Parietal lobe (tissue), 2 donors: ENCODE measurements around the gene LTA. TPM values are rescaled to one million over a fixed set of nuclear protein-coding genes. Genes with fewer than 3 reads are reported as not detected.

Source experiments
- small RNA-seq: library from RNA; depleted of rRNA; stranded (forward); fragments of <200 nt; gene quantifications from one replicate; pipeline ENCODE3, GENCODE V24; 2014; ENCODE audit warnings: low replicate concordance
- total RNA-seq: library from RNA; depleted of rRNA; stranded (reverse); fragments of >200 nt; gene quantifications from one replicate; pipeline ENCODE4 v1.2.3, GENCODE V29; 2014

LTA gene, protein sequence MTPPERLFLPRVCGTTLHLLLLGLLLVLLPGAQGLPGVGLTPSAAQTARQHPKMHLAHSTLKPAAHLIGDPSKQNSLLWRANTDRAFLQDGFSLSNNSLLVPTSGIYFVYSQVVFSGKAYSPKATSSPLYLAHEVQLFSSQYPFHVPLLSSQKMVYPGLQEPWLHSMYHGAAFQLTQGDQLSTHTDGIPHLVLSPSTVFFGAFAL
- not detected for total RNA-seq

DNA sequence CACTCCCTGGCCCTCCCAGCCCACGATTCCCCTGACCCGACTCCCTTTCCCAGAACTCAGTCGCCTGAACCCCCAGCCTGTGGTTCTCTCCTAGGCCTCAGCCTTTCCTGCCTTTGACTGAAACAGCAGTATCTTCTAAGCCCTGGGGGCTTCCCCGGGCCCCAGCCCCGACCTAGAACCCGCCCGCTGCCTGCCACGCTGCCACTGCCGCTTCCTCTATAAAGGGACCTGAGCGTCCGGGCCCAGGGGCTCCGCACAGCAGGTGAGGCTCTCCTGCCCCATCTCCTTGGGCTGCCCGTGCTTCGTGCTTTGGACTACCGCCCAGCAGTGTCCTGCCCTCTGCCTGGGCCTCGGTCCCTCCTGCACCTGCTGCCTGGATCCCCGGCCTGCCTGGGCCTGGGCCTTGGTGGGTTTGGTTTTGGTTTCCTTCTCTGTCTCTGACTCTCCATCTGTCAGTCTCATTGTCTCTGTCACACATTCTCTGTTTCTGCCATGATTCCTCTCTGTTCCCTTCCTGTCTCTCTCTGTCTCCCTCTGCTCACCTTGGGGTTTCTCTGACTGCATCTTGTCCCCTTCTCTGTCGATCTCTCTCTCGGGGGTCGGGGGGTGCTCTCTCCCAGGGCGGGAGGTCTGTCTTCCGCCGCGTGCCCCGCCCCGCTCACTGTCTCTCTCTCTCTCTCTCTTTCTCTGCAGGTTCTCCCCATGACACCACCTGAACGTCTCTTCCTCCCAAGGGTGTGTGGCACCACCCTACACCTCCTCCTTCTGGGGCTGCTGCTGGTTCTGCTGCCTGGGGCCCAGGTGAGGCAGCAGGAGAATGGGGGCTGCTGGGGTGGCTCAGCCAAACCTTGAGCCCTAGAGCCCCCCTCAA lies at the start of gene LTA:
Gene LTA, plus strand, starts transcription at position 249 of the 871 bp plus-strand sequence. Its CDS starts 454 bp downstream, at position 703.

DNA sequence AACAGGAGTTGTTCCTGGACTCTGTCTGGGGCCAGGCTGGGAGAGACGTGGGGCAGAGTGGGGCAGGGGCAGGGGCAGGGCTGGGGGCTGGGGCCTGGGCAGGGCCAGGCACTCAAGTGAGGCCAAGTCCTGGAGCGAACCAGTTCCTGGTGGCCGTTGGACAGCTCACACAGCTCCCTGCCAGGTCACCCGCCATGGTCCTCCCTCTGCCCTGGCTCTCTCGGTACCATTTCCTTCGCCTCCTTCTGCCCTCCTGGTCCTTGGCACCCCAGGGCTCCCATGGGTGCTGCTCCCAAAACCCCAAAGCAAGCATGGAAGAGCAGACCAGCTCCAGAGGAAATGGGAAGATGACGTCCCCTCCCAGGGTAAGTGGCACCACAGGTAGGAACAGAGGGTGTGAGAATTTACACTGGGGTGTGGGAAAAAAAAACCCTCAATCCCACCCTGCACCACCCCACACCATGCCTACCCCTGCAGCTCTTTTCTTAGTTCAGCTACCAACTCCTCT lies 43.2 kb upstream of the LTA start, which contains the start of gene MCCD1:
Gene MCCD1, plus strand, starts transcription at position 142 of the 508 bp plus-strand sequence. Its CDS starts 53 bp downstream, at position 195.

DNA sequence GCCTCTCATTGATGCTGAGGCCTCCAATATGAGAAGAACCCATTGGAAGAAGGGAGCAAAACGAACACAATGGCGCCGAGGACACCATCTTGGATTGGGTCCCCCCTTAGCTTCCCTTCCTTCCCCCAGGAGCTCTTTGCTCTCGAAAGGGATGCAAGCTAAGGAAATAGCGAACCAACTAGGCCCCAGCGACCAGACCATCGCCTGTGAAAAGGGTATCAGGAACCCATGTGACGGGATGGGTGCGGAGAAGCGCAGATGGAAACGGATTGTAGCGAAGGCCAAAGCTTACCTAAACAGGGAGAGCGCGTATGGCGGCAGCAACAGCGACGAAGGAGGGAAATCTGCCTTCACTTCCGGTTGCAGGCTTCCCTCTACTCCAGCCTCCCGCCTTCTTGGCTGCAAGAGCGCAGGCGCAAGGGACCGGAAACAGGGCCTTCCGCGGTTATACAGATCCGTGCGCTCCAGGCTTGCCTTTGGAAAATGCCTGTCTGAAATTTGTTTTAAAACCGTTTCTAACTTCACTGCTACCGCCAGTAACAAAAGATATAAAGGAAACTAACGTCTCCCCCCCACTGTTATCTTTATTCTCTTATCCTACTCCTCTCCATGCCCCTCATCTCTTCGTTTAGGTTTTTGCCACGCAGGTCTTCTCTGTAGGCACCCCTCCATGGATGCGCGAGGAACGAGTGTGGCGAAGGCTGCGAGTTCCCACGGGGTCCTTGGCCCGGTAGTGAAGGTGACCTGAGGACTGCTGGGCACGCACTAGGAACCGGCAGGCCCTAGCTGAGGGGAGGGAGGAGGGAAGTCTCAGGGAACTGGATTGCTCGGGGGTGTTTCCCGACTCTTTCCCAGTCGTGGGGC lies 30.2 kb upstream of the LTA start, which contains the start of gene DDX39B:
Gene DDX39B, minus strand, starts transcription at position 346 of the 864 bp plus-strand sequence. CDS start 1,471 bp downstream, outside the sequence.

DNA sequence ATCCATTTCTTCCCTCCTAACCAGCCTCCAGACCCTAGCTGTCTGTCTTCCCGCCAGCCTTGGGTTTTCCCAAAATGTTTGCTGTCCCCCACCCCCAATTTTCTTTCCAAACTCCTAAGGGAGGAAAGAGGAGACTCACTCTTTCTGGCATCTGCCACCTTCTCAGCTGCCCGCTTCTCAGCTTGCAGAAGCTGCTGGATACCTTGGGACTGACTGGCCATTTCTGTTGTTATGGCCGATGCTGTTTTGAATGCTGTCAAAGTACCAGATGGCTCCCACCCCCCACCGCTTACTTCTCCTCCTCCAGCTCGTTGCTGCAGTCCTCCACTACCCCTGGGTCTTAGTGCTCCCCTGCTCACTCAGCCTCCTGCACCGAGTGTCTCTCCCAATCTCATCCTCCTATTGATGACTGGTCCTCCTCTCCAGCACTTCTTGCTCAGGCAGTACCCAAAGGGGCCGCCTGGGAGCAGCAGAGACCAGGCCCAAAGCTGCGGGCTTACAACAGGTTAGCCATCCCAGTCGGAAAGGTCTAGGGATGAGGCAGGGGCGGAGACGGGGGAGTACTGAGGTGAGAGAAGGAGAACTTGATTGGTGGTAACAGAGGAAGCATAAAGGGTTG lies 25.6 kb upstream of the LTA start, which contains the start of gene ATP6V1G2:
Gene ATP6V1G2, minus strand, starts transcription at position 270 of the 619 bp plus-strand sequence. Its CDS starts 49 bp downstream, at position 221.

DNA sequence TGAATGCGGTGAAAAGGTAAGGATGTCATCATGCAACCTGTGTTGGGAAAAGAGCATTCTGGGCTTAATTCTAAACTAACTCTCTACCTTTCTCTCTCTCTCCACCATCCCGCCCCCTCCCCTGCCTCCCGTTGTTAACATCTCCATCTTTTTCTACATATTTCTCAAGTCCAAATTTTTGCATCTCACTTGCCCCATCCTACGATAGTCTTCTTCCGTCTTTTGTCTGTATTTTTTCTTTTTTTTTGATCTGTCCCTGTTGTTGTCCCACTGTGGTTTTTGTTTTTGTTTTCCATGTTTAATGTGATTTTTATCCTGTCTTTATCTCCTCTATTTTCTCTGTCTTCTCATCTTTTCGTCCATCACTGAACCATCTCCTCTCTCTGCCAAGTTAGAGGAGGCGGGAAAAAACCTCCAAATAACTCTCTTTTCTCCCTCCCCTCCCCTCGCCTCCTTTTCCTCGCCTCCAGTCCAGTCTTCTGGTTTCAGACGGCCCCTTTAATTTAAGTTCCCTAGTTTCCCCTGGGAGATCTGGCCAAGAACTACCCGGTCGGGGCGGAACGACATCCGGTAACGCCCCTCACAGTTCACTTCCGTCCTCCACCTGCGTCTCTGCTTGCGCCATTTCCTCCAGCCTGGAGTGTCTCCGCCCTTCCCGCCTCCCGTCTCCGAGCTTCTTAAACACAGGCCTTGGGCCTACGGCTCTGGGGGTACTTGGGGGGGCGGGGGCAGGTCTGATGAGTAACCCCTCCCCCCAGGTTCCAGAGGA lies 24.9 kb upstream of the LTA start, which contains the start of gene NFKBIL1:
Gene NFKBIL1, plus strand, starts transcription at position 651 of the 769 bp plus-strand sequence. Its CDS starts 87 bp downstream, at position 738.

DNA sequence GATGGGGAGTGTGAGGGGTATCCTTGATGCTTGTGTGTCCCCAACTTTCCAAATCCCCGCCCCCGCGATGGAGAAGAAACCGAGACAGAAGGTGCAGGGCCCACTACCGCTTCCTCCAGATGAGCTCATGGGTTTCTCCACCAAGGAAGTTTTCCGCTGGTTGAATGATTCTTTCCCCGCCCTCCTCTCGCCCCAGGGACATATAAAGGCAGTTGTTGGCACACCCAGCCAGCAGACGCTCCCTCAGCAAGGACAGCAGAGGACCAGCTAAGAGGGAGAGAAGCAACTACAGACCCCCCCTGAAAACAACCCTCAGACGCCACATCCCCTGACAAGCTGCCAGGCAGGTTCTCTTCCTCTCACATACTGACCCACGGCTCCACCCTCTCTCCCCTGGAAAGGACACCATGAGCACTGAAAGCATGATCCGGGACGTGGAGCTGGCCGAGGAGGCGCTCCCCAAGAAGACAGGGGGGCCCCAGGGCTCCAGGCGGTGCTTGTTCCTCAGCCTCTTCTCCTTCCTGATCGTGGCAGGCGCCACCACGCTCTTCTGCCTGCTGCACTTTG lies 3.3 kb downstream of the LTA start, which contains the start of gene TNF:
Gene TNF, plus strand, starts transcription at position 231 of the 567 bp plus-strand sequence. Its CDS starts 177 bp downstream, at position 408.

DNA sequence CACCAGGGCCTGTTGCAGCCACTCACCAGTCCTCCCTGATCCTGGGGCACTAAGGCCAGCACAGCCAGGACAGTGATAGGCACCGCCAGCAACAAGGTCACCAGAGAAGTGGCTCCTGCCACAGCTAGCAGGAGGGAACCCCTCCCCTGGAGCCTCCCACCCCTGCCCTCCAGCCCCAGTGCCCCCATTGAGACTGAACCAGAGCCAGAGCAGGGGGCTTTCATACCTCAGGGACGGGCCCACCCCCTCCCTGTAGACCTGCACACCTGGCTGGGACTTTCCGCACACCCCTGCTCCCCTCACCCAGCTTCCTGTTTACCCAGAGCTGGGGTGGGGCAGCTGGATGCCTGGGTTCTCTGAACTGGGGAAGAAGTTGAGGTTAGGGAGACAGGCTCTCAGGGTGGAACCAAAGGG lies 10.1 kb downstream of the LTA start, which contains the start of gene LTB:
Gene LTB, minus strand, starts transcription at position 195 of the 414 bp plus-strand sequence. Its CDS starts 7 bp downstream, at position 188.

DNA sequence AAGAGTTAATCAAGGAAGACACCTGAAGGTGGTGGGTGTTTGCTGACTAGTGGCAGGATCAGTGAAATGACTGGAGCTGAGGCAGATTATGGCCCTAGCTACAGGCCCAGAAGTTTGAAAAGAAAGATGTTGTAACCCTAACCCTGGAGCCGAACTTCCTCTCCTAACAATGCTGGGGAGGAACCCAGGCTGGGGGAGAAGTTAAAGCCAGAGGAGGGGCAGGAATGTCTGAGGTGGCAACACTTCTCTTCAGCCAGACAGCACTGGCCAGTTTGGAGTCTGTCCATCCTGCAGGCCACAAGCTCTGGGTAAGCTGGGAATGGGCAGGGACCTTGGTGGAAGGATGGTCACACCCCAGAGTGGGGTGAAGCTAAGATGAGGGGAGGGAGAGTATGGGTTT lies 13.9 kb downstream of the LTA start, which contains the start of gene LST1:
Gene LST1, plus strand, starts transcription at position 270 of the 400 bp plus-strand sequence. CDS start 1,023 bp downstream, outside the sequence.

DNA sequence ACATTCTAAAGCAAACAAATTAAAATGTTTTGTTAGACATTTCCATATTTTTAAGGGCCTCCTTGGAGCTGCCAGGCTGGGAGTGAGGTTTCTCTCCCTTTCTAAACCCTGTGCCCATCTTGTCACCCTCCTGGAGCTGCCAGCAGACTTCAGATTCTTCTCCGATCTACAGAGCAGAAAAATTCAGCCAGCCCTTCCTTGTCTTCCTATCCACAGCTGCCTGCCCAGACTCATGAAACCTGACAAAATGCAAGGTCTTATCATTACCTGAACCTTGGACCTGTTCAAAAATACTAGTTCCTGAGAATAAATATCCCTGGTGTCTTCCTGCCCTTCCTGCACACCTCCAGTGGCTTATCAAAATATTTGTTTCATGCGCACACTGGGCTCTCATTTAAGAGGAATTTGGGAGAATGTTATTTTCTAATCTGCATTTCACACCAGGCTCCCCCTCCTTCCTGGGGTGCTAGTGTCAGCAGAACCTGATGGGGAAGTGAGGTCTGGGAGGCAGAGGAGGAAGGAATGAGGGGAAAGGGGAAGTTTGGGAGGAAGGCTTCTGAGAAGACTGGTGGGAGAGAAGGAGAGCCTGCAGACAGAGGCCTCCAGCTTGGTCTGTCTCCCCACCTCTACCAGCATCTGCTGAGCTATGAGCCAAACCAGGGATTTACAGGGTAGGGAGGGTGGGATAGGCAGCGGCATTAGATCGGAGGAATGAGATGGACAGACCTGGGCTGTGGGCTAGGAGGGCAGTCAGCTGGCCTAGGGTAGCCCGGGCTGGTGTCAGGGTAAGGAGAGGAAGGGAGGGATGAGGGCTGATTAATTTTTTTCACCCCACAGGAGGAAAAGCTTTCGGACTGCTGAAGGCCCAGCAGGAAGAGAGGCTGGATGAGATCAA lies 42.8 kb downstream of the LTA start, which contains the start of gene AIF1:
Gene AIF1, plus strand, starts transcription at position 551 of the 895 bp plus-strand sequence. Its CDS starts 96 bp downstream, at position 647.

DNA sequence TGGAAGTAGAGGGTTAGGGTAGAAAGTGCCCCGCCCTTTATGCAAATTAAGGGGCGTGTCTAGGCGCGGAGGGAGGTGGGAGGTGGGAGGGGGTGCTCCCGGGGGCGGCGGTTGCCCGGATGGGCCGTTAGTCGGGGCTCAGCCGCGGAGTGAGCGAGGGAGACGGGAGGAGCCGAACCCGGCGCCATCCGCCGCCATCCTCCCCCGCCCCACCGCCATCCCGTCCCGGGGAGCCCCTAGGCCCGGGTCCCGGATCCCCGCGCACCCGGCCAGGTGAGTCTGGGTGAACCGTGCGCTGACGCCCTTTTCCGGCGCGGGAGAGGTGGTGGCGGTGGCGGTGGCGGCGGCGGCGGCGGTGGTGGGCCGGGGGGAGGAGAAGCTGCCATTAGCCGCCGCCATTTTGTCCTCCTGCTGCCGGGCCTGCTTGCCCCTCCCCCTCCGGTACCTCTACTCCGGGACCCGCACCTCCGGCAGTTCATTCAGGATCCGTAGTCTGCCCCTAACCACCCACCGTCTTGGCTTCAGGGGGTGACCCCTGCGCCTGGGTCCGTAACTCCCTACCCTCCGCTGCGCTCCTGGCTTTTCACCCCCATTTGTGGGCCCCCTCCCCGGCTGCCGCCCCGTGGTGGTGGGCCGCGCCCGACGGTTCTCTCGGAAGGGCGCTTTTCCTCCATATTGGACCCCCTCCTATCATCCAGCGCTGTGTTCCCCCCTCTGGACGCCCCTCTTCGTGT lies 48.7 kb downstream of the LTA start, which contains the start of gene PRRC2A:
Gene PRRC2A, plus strand, starts transcription at position 130 of the 734 bp plus-strand sequence. CDS start 2,075 bp downstream, outside the sequence.

Small RNA genes lying within 50 kb of the gene (small RNA-seq; reads per million reads assigned to genes)
- gene SNORA38 (4.6 reads per million, percentile 86 among the genes with 10 or more reads in this experiment), gene SNORD117 (396 reads per million, percentile 97 among the genes with 10 or more reads in this experiment), gene SNORD84 (not detected), gene UQCRHP1 (not detected)

Other genes starting within 250 kb of the LTA start
- gene HLA-B, start 215.1 kb upstream of the LTA start, total RNA-seq, result 15.0 TPM
- gene MICA, start 168.7 kb upstream of the LTA start, total RNA-seq, result 0.63 TPM
- 0.31 TPM for gene MICB, start 74.1 kb upstream of the LTA start, total RNA-seq
- not detected for gene MCCD1, start 43.3 kb upstream of the LTA start, total RNA-seq
- 296 TPM for gene DDX39B, start 30.3 kb upstream of the LTA start, total RNA-seq
- 58.8 TPM for gene ATP6V1G2, start 25.7 kb upstream of the LTA start, total RNA-seq
- gene NFKBIL1, start 24.7 kb upstream of the LTA start, total RNA-seq, result 15.3 TPM
- not detected for gene TNF, start 3.3 kb downstream of the LTA start, total RNA-seq
- not detected for gene LTB, start 10.1 kb downstream of the LTA start, total RNA-seq
- gene LST1, start 14.0 kb downstream of the LTA start, total RNA-seq, result not detected
- gene NCR3, start 20.7 kb downstream of the LTA start, total RNA-seq, result not detected
- gene AIF1, start 42.9 kb downstream of the LTA start, total RNA-seq, result 3.4 TPM
- 94.8 TPM for gene PRRC2A, start 48.4 kb downstream of the LTA start, total RNA-seq
- gene BAG6, start 80.4 kb downstream of the LTA start, total RNA-seq, result 177 TPM
- gene APOM, start 83.6 kb downstream of the LTA start, total RNA-seq, result 2.2 TPM
- gene C6orf47, start 88.5 kb downstream of the LTA start, total RNA-seq, result 17.2 TPM
- gene GPANK1, start 92.7 kb downstream of the LTA start, total RNA-seq, result 11.3 TPM
- 83.6 TPM for gene CSNK2B, start 93.8 kb downstream of the LTA start, total RNA-seq
- 13.5 TPM for gene LY6G5B, start 97.7 kb downstream of the LTA start, total RNA-seq
- 5.6 TPM for gene LY6G5C, start 108.8 kb downstream of the LTA start, total RNA-seq
- 67.9 TPM for gene ABHD16A, start 131.0 kb downstream of the LTA start, total RNA-seq
- gene LY6G6F, start 134.6 kb downstream of the LTA start, total RNA-seq, result not detected
- not detected for gene LY6G6D, start 143.1 kb downstream of the LTA start, total RNA-seq
- not detected for gene LY6G6C, start 149.5 kb downstream of the LTA start, total RNA-seq
- not detected for gene MPIG6B, start 151.1 kb downstream of the LTA start, total RNA-seq
- gene DDAH2, start 157.0 kb downstream of the LTA start, total RNA-seq, result 126 TPM
- gene CLIC1, start 164.2 kb downstream of the LTA start, total RNA-seq, result 20.0 TPM
- gene MSH5, start 167.7 kb downstream of the LTA start, total RNA-seq, result 14.1 TPM
- 1.3 TPM for gene SAPCD1, start 190.4 kb downstream of the LTA start, total RNA-seq
- gene VWA7, start 205.0 kb downstream of the LTA start, total RNA-seq, result 0.31 TPM
- 57.9 TPM for gene VARS1, start 223.5 kb downstream of the LTA start, total RNA-seq
- 15.3 TPM for gene LSM2, start 234.7 kb downstream of the LTA start, total RNA-seq
- 3.1 TPM for gene HSPA1L, start 243.0 kb downstream of the LTA start, total RNA-seq
- gene HSPA1A, start 243.3 kb downstream of the LTA start, total RNA-seq, result 170 TPM